ENCODE measurements around the gene HPCA.

HPCA gene

DNA sequence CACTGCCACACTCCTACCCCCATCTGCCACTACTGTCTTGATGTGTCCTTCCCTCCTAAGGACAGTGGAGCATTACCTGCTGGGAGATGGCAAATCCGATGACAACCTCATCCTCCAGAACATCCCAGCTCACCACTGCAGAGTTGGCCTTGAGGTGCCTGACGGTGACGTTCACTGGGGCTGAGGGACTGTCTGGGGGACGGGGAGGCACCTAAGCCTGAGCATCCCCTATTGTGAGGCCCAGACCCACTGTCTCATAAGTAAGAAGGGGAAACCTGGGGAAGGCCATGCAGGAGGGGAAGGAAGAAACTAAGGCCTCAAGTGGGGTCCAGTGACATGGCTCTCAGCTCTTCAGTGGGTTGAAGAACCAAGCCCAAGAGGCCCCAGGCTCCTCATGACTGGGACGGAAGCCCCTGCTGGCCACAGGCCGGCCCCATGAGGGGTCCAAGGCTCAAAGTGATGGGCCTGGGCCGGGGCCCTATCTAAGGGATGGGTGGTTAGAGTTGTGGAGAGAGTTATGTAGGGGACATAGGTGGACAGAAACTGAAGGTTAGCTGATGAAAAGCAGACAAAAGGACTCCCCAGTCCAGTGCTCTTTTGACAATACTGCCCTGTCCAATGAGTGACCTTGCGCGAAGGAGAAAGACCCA, 17.4 kb upstream of the HPCA start:
- no peak overlapping the region for H3K4me3 ChIP-seq (ENCODE audit: low read length)
- no peak overlapping the region for H3K23ac ChIP-seq (ENCODE audit: low read length)
- DNase-seq = no peak
- no peak overlapping the region for H3K4ac ChIP-seq (ENCODE audit: low read depth, low read length)
- H2BK120ac ChIP-seq (ENCODE audit: low read depth, low read length) = no peak overlapping the region
- H3K4me2 ChIP-seq (ENCODE audit: low read length) = no peak overlapping the region
- no peak overlapping the region for H2BK5ac ChIP-seq (ENCODE audit: low read length)
- H2AK5ac ChIP-seq (ENCODE audit: low read length) = no peak overlapping the region
- no peak overlapping the region for H3K56ac ChIP-seq (ENCODE audit: low read length)
- no peak overlapping the region for H3K27ac ChIP-seq (ENCODE audit: low read depth, low read length)
- no peak overlapping the region for H2BK15ac ChIP-seq (replicated peaks; ENCODE audit: low read depth)
- no peak overlapping the region for H3K18ac ChIP-seq (ENCODE audit: low read length)
- H3K36me3 ChIP-seq (ENCODE audit: control insufficient read depth, insufficient read depth, low read length) = no peaks in the 10 kb centered on the region
- peaks cover 6% of the 10 kb centered on the region for H3K4me1 ChIP-seq (ENCODE audit: control insufficient read depth, low read depth, low read length)
- H3K9ac ChIP-seq (ENCODE audit: low read length) = no peak overlapping the region
- no peaks in the 10 kb centered on the region for H3K79me1 ChIP-seq (ENCODE audit: low read length)
- H3K27me3 ChIP-seq (ENCODE audit: insufficient read depth, low read length, poor library complexity) = no peaks in the 10 kb centered on the region
- WGBS (ENCODE audit: extremely low coverage, insufficient coverage, low lambda C conversion rate) = no CpG with 5 or more reads among the region's 9 CpGs
- no peak overlapping the region for H4K5ac ChIP-seq (ENCODE audit: low read length)
- no peak overlapping the region for H4K8ac ChIP-seq (ENCODE audit: low read depth, low read length)
- H3K79me2 ChIP-seq (ENCODE audit: control insufficient read depth, insufficient read depth, low read length) = no peaks in the 10 kb centered on the region

DNA sequence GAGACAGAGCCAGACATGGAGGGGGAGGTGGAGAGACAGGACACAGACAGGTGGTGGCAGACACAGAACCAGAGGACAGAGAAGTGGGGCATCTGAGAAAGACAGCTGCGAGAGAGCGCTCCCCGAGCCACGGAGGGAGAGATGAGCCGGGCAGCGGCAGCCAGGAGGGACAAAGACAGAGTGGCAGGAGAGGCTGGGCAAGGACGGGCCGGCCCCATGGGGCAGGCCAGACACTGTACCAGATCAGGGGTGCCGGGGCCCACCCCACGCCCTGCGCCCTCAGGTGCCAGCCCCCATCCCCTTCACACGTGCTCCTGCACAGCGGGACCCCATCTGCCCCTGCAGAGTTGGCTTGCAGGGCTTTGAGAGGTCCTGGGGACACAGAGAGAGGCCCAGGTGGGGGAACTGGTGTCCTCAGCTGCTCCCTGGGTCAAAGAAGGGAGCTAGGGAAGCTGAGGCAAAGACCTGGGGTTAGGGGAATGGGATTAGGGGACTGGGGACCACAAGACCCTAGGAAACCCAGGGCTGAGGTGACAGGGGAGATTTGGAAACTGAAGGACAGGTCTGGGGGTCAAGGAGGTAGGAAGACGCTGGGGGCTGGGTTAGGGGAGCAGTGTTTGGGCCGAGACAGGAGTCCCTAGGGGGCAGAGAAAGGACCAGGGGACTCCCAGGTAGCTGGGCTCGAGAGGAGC, 16.2 kb upstream of the HPCA start:
- DNase-seq = no peak
- H3K4me3 ChIP-seq (ENCODE audit: low read length) = no peak overlapping the region
- no CpG with 5 or more reads among the region's 16 CpGs for WGBS (ENCODE audit: extremely low coverage, insufficient coverage, low lambda C conversion rate)

DNA sequence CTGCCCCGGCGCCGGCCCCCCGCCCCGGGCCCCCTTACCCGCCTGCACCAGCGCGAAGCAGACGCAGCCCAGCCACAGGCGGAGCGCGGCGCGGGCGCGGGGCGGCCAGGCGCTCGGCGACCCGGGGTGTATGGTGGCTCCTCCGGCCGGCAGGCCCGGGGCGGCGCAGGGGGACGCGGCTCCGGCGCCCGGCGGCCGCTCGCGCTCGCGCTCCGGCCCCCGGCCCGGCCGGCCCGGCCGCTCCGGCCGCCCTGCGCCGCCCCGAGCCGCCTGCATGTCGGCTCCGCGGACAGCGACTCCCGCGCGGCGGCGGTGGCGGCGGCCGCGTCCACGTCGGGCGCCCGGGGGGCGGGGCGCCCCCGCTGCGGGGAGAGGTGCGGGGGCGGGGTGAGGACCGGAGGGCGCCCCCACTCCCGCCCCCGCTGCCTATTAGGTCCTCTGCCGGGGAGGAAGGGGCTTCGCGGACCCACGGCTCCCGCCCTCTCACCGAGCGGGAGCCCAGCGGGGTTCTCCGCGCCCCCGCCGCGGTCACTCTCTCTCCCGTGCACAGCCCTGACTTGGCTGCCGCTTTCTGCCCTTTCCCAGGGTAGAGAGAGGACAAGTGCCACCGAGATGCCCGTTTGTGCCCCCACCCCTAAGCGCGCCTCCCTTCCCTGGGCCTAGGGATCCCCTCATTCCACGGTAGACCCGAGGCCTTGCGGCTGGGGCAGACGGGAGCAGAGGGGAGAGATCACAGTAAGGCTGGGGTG, 15.5 kb upstream of the HPCA start, which contains the start of gene FNDC5:
Gene FNDC5, minus strand, starts transcription at position 298 of the 749 bp plus-strand sequence.
- H3K4me3 ChIP-seq (ENCODE audit: low read length) = no peak within 1 kb of the TSS
- no CpG with 5 or more reads among the region's 99 CpGs for WGBS (ENCODE audit: extremely low coverage, insufficient coverage, low lambda C conversion rate)
- no peaks in the 10 kb centered on the region for H3K27me3 ChIP-seq (ENCODE audit: insufficient read depth, low read length, poor library complexity)
- peak within 1 kb of the TSS; percentile 40 for H3K9ac ChIP-seq (ENCODE audit: low read length)
- H3K56ac ChIP-seq (ENCODE audit: low read length) = peak within 1 kb of the TSS; percentile 50
- peaks cover 8% of the 10 kb centered on the region for H3K4me1 ChIP-seq (ENCODE audit: control insufficient read depth, low read depth, low read length)
- no peak within 1 kb of the TSS for H3K4ac ChIP-seq (ENCODE audit: low read depth, low read length)
- no peak within 1 kb of the TSS for H2BK120ac ChIP-seq (ENCODE audit: low read depth, low read length)
- H4K8ac ChIP-seq (ENCODE audit: low read depth, low read length) = no peak within 1 kb of the TSS
- H3K79me2 ChIP-seq (ENCODE audit: control insufficient read depth, insufficient read depth, low read length) = no peaks in the 10 kb centered on the region
- H4K5ac ChIP-seq (ENCODE audit: low read length) = no peak within 1 kb of the TSS
- no peak within 1 kb of the TSS for H3K27ac ChIP-seq (ENCODE audit: low read depth, low read length)
- no peak within 1 kb of the TSS for H2AK5ac ChIP-seq (ENCODE audit: low read length)
- peak; percentile 71 for DNase-seq
- H3K79me1 ChIP-seq (ENCODE audit: low read length) = no peaks in the 10 kb centered on the region
- peak within 1 kb of the TSS; percentile 32 for H3K4me2 ChIP-seq (ENCODE audit: low read length)
- peak within 1 kb of the TSS; percentile 38 for H3K23ac ChIP-seq (ENCODE audit: low read length)
- H3K18ac ChIP-seq (ENCODE audit: low read length) = no peak within 1 kb of the TSS
- H2BK15ac ChIP-seq (replicated peaks; ENCODE audit: low read depth) = no peak within 1 kb of the TSS
- H2BK5ac ChIP-seq (ENCODE audit: low read length) = no peak within 1 kb of the TSS
- H3K36me3 ChIP-seq (ENCODE audit: control insufficient read depth, insufficient read depth, low read length) = no peaks in the 10 kb centered on the region

More for the DNA sequence above, 16.2 kb upstream of the HPCA start:
- Histone ChIP-seq H3K9ac (ENCODE audit: low read length) (peak overlapping the region; percentile 40), H3K27me3 (ENCODE audit: insufficient read depth, low read length, poor library complexity) (no peaks in the 10 kb centered on the region), H3K56ac (ENCODE audit: low read length) (peak overlapping the region; percentile 50), H3K18ac (ENCODE audit: low read length) (no peak overlapping the region), H3K4ac (ENCODE audit: low read depth, low read length) (no peak overlapping the region), H3K79me2 (ENCODE audit: control insufficient read depth, insufficient read depth, low read length) (no peaks in the 10 kb centered on the region), H3K23ac (ENCODE audit: low read length) (no peak overlapping the region), H3K79me1 (ENCODE audit: low read length) (no peaks in the 10 kb centered on the region), H2BK15ac (replicated peaks; ENCODE audit: low read depth) (no peak overlapping the region), H4K5ac (ENCODE audit: low read length) (no peak overlapping the region), H3K36me3 (ENCODE audit: control insufficient read depth, insufficient read depth, low read length) (no peaks in the 10 kb centered on the region), H2AK5ac (ENCODE audit: low read length) (no peak overlapping the region), H2BK5ac (ENCODE audit: low read length) (no peak overlapping the region), H3K27ac (ENCODE audit: low read depth, low read length) (no peak overlapping the region), H2BK120ac (ENCODE audit: low read depth, low read length) (no peak overlapping the region), H4K8ac (ENCODE audit: low read depth, low read length) (no peak overlapping the region), H3K4me2 (ENCODE audit: low read length) (peak overlapping the region; percentile 32), H3K4me1 (ENCODE audit: control insufficient read depth, low read depth, low read length) (peaks cover 6% of the 10 kb centered on the region)

DNA sequence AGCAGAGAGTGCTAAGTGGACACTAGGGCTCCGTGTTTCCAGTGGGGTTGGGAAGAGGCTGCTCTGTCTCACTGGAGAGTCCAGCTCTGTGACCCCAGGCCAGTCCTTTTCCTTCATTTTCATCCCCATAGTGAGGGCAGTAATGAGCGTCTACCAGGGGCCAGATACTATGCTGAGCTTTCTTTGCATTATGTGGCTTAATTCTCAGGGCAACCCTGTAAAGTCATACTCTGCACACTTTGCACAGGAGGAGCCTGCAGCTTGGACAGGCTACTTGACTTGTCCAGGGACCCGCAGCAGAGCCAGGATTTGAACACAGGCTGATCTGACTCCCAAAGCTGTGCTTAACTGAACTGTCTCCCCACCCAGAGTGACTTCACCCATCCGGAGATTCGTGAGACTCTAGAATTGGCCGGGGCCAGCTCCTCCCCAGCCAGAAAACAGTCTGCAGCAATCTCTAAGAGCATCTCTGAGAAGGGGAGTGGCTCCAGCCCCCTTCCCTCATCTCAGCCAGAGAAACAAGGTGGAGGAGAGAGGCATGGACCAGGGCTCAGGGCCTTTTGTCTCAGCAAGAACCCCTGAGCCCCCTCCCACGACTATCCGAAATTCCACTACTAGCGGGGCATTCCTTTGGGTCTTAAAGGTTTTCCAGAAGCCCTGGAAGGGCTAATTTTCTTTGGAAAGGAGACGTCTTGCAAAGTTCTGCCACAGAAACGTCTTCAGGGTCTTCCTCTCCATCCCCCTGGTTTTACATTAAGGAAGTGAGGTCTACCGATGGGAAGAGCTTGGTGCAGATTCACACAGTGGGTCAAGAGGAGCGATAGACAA, 14.7 kb upstream of the HPCA start:
- Histone ChIP-seq H3K23ac (ENCODE audit: low read length) (peak overlapping the region; percentile 38), H3K4ac (ENCODE audit: low read depth, low read length) (no peak overlapping the region), H2BK15ac (replicated peaks; ENCODE audit: low read depth) (no peak overlapping the region), H3K27ac (ENCODE audit: low read depth, low read length) (no peak overlapping the region), H3K4me3 (ENCODE audit: low read length) (no peak overlapping the region), H4K5ac (ENCODE audit: low read length) (no peak overlapping the region), H2BK5ac (ENCODE audit: low read length) (no peak overlapping the region), H3K79me1 (ENCODE audit: low read length) (no peaks in the 10 kb centered on the region), H3K18ac (ENCODE audit: low read length) (no peak overlapping the region), H3K36me3 (ENCODE audit: control insufficient read depth, insufficient read depth, low read length) (no peaks in the 10 kb centered on the region), H3K56ac (ENCODE audit: low read length) (peak overlapping the region; percentile 17), H2AK5ac (ENCODE audit: low read length) (no peak overlapping the region), H2BK120ac (ENCODE audit: low read depth, low read length) (no peak overlapping the region), H3K4me2 (ENCODE audit: low read length) (peak overlapping the region; percentile 6), H3K79me2 (ENCODE audit: control insufficient read depth, insufficient read depth, low read length) (no peaks in the 10 kb centered on the region), H4K8ac (ENCODE audit: low read depth, low read length) (no peak overlapping the region), H3K9ac (ENCODE audit: low read length) (peak overlapping the region; percentile 12), H3K27me3 (ENCODE audit: insufficient read depth, low read length, poor library complexity) (no peaks in the 10 kb centered on the region), H3K4me1 (ENCODE audit: control insufficient read depth, low read depth, low read length) (peaks cover 11% of the 10 kb centered on the region)
- peak; percentile 66 for DNase-seq
- WGBS (ENCODE audit: extremely low coverage, insufficient coverage, low lambda C conversion rate) = no CpG with 5 or more reads among the region's 13 CpGs

DNA sequence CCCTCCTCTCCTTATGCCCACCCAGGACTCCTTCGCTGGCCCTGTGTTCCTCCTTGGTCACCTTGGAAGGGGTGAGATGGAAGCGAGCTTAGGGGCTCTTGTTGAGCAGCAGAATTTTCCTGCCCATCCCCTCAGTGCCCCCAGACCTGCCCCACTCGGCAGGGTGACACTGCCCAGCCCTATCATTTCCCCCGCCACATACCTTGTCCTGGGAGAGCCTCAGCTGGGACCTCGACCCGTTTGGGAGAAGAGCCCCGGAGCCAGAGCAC, 14.2 kb upstream of the HPCA start:
- Histone ChIP-seq H4K8ac (ENCODE audit: low read depth, low read length) (no peak overlapping the region), H3K18ac (ENCODE audit: low read length) (no peak overlapping the region), H3K56ac (ENCODE audit: low read length) (peak overlapping the region; percentile 62), H2AK5ac (ENCODE audit: low read length) (no peak overlapping the region), H3K27me3 (ENCODE audit: insufficient read depth, low read length, poor library complexity) (no peaks in the 10 kb centered on the region), H3K4ac (ENCODE audit: low read depth, low read length) (no peak overlapping the region), H3K36me3 (ENCODE audit: control insufficient read depth, insufficient read depth, low read length) (no peaks in the 10 kb centered on the region), H3K4me2 (ENCODE audit: low read length) (no peak overlapping the region), H4K5ac (ENCODE audit: low read length) (no peak overlapping the region), H3K27ac (ENCODE audit: low read depth, low read length) (no peak overlapping the region), H3K4me1 (ENCODE audit: control insufficient read depth, low read depth, low read length) (peaks cover 11% of the 10 kb centered on the region), H3K4me3 (ENCODE audit: low read length) (no peak overlapping the region), H3K79me2 (ENCODE audit: control insufficient read depth, insufficient read depth, low read length) (no peaks in the 10 kb centered on the region), H2BK120ac (ENCODE audit: low read depth, low read length) (no peak overlapping the region), H3K23ac (ENCODE audit: low read length) (no peak overlapping the region), H3K79me1 (ENCODE audit: low read length) (no peaks in the 10 kb centered on the region), H3K9ac (ENCODE audit: low read length) (no peak overlapping the region), H2BK5ac (ENCODE audit: low read length) (no peak overlapping the region), H2BK15ac (replicated peaks; ENCODE audit: low read depth) (no peak overlapping the region)
- DNase-seq = no peak
- no CpG with 5 or more reads among the region's 7 CpGs for WGBS (ENCODE audit: extremely low coverage, insufficient coverage, low lambda C conversion rate)

All from mesendoderm (in vitro differentiated cells).